Measurements from ENCODE around the gene TIMM8A.
A peak's percentile ranks its signal among the peaks of the same experiment; 100 is the strongest.

Gene TIMM8A, protein sequence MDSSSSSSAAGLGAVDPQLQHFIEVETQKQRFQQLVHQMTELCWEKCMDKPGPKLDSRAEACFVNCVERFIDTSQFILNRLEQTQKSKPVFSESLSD

DNA sequence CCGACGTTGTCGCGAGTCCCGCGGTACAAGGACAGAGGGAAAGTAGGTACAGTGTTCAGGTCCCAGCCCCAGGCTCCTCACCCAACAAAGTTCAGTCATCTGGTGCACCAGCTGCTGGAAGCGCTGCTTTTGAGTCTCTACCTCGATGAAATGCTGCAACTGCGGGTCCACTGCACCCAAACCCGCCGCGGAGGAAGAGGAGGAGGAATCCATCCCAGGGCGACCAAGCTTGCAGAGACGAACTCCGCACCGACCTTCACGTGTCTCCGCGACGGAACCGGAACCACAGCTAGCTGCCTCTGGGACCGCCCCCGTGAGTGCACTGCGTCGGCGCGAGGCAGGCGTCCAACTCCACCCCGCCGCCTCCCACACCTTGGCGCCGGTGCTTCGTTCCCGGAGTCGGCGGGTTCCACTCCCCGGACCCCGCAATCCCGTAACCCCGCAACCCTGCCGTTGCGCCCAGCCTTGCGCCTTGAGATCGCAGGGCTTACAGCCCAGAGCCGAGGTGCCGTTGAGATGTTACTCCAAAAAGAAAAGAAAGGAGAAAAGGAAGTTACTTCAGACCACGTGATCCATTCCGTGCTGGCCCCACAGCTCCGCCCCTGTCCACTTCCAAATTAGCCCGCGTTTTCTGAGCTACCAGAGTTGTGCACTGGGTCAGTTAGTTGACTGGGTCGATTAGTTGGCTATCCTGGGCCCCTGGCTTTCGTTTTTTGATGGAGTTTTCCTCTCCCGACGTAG, at the start of gene TIMM8A:
Gene TIMM8A (minus strand): TSS at position 291 of the 741 bp plus-strand sequence. CDS start 78 bp downstream, at position 213.
- peak; percentile 87 for DNase-seq

DNA sequence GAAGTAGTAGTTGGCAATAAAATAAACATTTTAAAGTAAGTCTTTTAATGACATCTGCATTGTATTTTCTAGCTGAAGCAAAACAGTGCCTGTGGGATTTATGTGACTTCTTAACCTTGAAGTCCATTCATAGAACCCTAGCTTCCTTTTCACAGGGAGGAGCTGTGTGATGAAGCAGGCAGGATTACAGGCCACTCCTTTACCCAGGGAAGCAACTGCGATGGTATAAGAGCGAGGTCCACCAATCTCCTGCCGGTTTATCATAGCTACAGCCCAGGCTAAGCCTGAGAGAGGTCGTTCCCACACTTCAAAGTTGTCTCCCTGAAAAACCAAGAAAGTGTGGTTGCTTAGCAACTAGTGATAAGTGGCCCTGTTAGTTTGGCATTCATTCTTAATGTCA, 49.2 kb upstream of the TIMM8A start:
- no peak for DNase-seq

- DNase-seq = no peak
Observed at GRCh38 chrX:101395789-101396188, 47.2 kb upstream of the TIMM8A start.

GRCh38 chrX:101394372-101394771, 45.8 kb upstream of the TIMM8A start:
- DNase-seq = no peak

DNA sequence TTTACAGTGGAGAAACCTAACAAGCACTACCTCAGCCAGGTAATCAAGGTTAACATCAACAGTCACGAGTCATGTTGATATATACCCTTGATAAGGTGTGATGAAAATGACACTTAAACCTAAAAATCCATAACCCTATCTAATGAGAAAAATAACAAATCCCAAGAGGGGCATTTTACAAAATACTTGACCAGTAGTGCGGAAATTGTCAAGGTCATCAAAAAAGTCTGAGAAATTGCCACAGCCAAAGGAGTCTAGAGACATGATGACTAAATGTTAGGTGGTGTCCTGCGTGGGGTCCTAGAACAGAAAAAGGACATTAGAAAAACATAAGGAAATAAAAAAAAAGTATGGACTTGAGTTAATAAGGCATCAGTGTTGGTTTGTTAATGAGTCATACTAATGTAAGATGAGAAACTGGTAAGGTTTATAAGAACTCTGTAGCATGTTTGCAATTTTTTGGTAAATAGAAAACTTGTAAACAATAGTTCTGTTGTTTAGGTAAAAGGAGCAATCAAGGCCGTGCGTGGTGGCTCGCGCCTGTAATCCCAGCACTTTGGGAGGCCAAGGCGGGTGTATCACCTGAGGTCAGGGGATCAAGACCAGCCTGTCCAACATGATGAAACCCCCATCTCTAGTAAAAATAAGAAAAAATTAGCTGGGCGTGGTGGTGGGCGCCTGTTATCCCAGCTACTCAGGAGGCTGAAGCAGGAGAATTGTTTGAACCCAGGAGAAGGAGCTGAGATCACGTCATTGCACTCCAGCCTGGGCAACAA, 45.2 kb upstream of the TIMM8A start:
- no peak for DNase-seq

GRCh38 chrX:101391831-101392230, 43.3 kb upstream of the TIMM8A start:
- no peak for DNase-seq

DNA sequence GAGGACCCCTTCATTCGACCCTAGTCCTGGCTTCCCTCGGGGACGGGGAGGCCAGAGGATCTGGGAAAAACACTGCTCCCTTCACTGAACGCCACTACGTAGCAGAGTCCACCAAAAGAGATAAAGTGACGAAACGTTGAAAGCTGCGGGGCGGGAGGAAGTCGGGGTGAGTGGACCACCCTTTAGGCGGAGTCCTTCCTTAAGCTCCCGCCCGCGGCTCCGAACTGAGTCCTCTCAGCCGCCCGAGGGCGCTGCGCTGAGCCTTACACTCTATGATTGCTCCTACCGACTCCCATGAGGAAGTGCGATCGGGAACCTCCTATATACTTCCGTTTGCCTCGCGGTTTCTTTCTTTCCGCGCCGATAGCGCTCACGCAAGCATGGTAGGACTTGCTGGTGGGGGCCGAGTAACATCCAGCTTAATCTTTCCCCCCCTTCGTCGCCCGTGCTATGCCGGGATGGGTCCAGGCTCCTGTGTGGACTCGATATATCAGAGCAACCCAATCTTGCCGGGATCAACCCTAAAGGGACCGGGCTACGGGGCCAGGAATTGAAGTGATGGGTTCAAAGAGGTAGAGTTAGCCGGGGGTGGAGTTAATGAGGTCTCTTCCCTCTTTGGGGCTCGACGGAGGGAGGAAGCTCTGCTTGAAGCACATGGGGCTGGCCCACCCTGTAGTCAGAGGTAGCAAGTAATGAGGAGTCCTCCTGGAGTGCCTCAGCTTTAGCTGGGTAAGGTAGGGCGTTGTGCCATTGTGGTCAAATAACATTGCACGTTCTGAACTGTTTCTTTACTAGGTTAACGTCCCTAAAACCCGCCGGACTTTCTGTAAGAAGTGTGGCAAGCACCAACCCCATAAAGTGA, 42.4 kb upstream of the TIMM8A start, which contains the start of gene RPL36A:
Gene RPL36A (plus strand): TSS at position 348 of the 862 bp plus-strand sequence. CDS start 33 bp downstream, at position 381.
- peak; percentile 96 for DNase-seq

- no peak for DNase-seq
Observed at GRCh38 chrX:101388604-101389003, 40.1 kb upstream of the TIMM8A start.

DNA sequence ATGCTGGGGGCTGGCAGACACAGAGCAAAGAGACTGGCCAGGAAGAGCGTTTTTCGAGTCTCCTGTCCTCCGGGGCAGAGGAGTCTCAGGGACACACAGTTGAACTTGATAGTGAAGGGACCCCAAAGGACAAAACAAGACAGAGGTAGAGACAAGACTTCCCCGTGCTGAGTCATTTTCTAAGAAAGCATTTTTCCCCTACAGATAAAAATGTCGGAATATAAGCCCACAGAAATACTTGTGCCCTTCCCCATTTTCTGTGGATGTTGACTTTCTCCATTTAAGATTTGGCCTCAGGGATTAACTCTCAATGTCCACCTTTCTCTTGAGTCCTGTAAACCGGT, 38.0 kb upstream of the TIMM8A start:
- no peak for DNase-seq

- DNase-seq = no peak
Observed at GRCh38 chrX:101385795-101386541, 37.4 kb upstream of the TIMM8A start, which contains the start of gene BTK. Gene BTK (minus strand): TSS chrX:101386191. CDS start chrX:101375284, 10,907 bp downstream.

DNA sequence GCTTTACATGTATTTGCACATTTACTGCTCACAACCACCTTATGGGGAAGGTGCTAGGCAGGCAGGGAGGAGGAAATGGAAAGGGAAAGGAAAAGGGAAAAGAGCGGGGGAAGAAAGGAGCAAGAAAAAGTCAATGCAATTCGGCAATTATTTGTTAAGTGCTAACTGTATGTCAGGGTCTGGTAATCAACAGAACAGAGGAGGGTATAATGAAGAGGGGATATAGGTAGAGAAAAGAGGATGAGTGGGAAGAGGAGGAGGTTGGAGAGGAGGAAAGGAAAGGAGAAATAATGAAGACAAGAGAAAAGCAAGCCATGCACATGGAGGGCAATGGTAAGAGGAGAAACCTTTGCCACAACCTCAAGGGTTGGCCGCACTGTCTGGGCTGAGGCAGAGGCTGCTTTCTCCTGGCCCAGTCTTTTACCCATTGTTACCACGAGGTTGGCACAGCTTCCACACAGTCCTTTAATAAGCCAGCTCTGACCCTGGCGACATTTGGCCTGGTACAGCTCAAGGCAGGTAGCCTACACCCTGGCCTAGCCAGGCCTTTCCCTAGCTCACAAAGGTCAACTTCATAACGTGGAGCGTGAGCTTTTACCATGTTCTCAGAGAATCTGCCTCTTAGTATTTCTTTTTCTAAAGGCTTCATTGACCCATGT, 36.6 kb upstream of the TIMM8A start:
- DNase-seq = no peak

DNA sequence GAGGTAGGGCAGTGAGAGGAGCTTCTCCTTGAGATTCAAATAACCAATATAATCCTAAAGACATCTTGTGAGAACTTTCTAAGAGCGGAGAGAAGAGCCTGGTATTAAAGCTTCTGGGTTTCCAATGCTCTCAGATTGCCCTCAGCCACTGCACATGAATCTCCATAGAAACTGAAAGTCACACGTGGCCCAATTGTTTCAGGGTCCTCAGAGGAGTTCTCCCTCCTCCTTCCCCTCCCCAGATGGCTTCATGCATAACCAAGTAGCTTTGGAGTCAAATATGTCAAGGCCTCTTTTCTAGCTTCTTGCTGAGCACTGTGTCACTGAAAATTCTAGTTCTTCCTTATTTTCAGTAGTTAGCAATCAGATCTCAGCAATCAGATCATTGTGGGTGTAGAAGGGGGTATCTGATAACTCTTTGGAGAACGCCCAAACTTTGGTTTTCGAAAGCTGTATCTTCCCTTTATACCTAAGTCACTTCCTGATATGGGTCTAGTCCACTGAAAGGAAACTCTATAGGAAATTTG, 35.2 kb upstream of the TIMM8A start:
- DNase-seq = no peak

- DNase-seq = no peak
Observed at GRCh38 chrX:101377547-101377946, 29.0 kb upstream of the TIMM8A start.

GRCh38 chrX:101370888-101371504, 22.5 kb upstream of the TIMM8A start:
- DNase-seq = no peak

GRCh38 chrX:101369687-101370086, 21.1 kb upstream of the TIMM8A start:
- DNase-seq = no peak

DNA sequence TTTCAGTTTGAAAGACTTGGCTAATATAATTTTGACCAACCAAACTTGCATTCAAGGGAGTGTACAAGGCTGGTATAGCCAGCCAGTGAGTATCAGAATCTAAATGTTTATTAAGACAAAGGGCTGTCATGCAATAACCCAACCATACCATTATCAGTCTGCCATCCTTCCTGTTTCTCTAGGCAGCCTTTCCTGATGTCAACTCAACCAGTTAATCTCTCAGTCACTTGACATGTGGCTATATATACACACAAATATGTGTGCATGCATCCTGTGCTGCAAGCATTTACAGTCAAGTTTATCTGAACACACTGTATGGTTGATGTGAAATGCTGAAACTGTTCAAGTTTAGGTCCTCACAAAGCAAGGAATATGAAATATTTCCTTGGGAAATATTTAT, 20.3 kb upstream of the TIMM8A start:
- no peak for DNase-seq

GRCh38 chrX:101365301-101365795, 16.8 kb upstream of the TIMM8A start:
- no peak for DNase-seq

DNA sequence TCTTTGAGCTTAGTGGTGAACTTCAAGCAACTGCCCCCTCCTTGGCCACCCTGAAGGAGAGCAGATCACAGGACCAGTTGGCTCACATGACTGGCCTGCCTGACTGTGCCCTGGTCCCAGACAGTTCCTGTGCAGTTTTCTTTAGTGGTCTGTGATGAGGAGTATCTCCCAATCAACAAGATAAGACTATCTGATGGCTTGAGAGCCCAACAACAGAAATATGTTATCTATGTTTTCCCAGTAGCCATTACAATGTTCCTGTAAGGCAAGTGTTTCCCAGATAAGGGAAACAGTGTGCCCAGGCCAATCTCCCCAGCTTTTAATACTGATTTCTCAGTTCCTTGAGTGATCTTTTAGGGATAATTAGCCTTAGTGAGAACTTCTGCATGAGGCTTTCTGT, 14.2 kb upstream of the TIMM8A start:
- DNase-seq = no peak

DNA sequence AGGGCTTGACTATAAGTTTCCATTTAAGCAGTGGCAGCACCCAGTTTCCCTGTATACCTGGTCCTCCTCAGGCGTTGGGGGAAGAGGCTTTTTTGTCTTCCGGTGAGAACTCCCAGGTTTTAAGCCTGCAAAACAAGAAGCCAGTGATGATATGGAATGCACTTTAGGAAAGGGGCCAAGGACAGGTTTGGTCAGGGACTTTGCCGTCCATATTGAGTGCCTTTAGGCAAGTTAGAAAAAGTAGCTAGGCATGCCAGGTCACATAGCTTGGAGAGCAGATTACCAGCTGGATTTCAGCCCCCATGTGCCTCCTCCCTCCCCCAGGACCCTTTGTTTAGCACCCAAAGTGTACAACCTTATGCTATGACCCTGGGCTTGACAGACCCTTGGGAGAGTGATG, 13.6 kb upstream of the TIMM8A start:
- no peak for DNase-seq

- DNase-seq = no peak
Observed at GRCh38 chrX:101360390-101360789, 11.8 kb upstream of the TIMM8A start.

DNA sequence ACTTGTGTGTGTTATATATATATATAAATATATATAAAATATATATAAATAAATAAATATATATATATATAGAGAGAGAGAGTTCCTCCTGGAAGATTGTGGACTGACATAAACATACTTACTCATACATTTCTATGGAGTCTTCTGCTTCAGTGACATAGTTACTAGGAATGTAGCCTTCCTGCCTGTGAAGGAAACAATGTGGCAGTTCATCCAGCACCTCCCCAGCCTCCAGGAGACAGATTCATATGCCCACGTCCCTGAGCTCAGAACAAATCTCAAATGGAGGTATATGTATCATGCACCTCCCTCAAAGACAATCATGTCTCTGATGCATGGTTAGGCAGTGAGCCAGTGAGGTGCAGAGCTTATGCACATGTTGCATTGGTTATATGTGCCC, 11.4 kb upstream of the TIMM8A start:
- DNase-seq = no peak

All from NCI-H2227 treated with DMSO at 0.1 percent for 48 hours (cell line).